Activated naive CD4-positive, alpha-beta T cell (primary cell): Measurements from ENCODE around the gene MIA2.
"Not testable (repeated sequence)": the region's sequence is repeated elsewhere in the genome, so short reads cannot be mapped to it uniquely, and the experiment has no call there.

Source experiments
- DNase-seq, 4 experiments: peaks; one replicate each; lab custom pipeline; 2025; lab: John Stamatoyannopoulos, UW

MIA2 gene

GRCh38 chr14:39233680-39234326 lies at the start of gene MIA2:
Gene MIA2, plus strand, starts transcription at chr14:39233915. Its CDS starts 200 bp downstream, at chr14:39234115.
- DNase-seq, result no peak

GRCh38 chr14:39184628-39185255 lies 49.0 kb upstream of the MIA2 start:
- DNase-seq, result no peak

GRCh38 chr14:39185256-39186049 lies 48.3 kb upstream of the MIA2 start:
- no peak for DNase-seq

GRCh38 chr14:39186941-39187525 lies 46.7 kb upstream of the MIA2 start:
- no peak for DNase-seq

- no peak for DNase-seq
Measured at GRCh38 chr14:39203659-39204606, 29.8 kb upstream of the MIA2 start.

- DNase-seq, result not testable (repeated sequence)
Measured at GRCh38 chr14:39207430-39207829, 26.3 kb upstream of the MIA2 start.

- no peak for DNase-seq
Measured at GRCh38 chr14:39211109-39211741, 22.5 kb upstream of the MIA2 start.

- DNase-seq, result no peak
Measured at GRCh38 chr14:39212034-39212433, 21.7 kb upstream of the MIA2 start.

- DNase-seq, result no peak
Measured at GRCh38 chr14:39212693-39213092, 21.0 kb upstream of the MIA2 start.

- DNase-seq, result no peak
Measured at GRCh38 chr14:39217214-39217879, 16.4 kb upstream of the MIA2 start.

GRCh38 chr14:39218171-39218769 lies 15.4 kb upstream of the MIA2 start:
- no peak for DNase-seq

- no peak for DNase-seq
Measured at GRCh38 chr14:39219075-39219499, 14.6 kb upstream of the MIA2 start.

GRCh38 chr14:39220473-39220872 lies 13.2 kb upstream of the MIA2 start:
- DNase-seq, result not testable (repeated sequence)

GRCh38 chr14:39228044-39228443 lies 5.7 kb upstream of the MIA2 start:
- DNase-seq, result no peak

GRCh38 chr14:39228509-39229221 lies 5.0 kb upstream of the MIA2 start:
- DNase-seq, result no peak

GRCh38 chr14:39229222-39229543 lies 4.5 kb upstream of the MIA2 start:
- no peak for DNase-seq

GRCh38 chr14:39229601-39230110 lies 4.1 kb upstream of the MIA2 start:
- no peak for DNase-seq

GRCh38 chr14:39230416-39231035 lies 3.2 kb upstream of the MIA2 start:
- DNase-seq, result no peak
